GM12875 (cell line): ENCODE data around the gene SKAP1.
A peak's percentile ranks its signal among the peaks of the same experiment; 100 is the strongest.

Source experiments
- H3K4me3 ChIP-seq: one replicate; pipeline ENCODE4 v1.5.1; 2011; ENCODE audit warnings: low read depth, low read length, control low read depth
- TF ChIP-seq, protein P1 (sequence below): IDR thresholded peaks from 2 replicates; pipeline ENCODE4 v1.5.1; 2011; ENCODE audit warnings: low read depth, mild to moderate bottlenecking, control low read depth, inconsistent platforms, low read length, moderate library complexity, borderline replicate concordance; ENCODE audit not compliant: insufficient read depth

Gene SKAP1

DNA sequence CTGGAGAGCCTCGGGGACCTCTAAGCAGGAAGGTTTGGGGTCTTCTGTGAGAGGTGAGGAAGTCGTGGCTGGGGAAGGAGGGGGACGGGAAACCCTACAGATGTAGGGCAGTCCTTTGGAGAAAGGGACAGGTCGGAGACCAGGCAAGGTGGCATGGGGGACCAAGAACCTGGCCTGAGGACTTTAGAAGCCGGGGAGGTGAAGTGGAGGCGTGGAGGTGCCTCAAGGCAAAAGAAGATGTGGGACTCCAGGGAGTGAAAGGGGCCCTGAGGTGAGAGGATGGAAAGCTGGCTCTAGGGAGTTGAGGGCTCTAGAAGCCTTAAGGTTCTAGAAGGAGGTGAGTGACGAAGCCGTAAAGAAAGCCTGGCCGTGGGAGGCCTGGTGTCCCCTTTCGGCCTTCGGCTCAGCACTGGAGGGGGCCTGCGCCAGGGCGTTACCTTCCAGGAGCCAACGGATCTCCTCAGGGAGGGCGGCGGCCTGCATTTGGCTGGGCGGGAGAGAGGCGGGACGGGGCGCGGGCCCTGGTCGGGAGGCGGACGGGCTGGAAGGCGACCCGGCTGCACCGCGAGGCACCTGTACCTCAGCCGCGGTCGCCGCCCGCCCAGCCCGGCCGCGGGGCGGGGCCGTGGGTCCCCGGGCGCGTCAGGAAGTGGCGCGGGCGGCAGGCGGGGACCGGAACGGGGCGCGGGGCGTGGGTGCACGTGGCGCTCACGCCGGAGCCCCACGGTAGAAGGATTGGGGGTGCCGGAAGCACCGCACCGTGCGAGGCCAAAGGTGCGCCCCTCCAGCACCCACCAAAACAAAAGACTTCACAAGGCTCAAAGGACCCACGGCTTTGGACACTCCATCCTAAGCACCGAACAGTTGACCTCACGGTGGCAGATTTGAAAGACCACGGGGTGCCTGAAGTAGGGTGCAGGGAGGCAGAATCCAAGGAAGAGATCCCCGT lies at the start of gene SKAP1:
TSS of gene SKAP1 (minus strand) at position 577 of the 949 bp plus-strand sequence.
- TF ChIP-seq, protein P1, sequence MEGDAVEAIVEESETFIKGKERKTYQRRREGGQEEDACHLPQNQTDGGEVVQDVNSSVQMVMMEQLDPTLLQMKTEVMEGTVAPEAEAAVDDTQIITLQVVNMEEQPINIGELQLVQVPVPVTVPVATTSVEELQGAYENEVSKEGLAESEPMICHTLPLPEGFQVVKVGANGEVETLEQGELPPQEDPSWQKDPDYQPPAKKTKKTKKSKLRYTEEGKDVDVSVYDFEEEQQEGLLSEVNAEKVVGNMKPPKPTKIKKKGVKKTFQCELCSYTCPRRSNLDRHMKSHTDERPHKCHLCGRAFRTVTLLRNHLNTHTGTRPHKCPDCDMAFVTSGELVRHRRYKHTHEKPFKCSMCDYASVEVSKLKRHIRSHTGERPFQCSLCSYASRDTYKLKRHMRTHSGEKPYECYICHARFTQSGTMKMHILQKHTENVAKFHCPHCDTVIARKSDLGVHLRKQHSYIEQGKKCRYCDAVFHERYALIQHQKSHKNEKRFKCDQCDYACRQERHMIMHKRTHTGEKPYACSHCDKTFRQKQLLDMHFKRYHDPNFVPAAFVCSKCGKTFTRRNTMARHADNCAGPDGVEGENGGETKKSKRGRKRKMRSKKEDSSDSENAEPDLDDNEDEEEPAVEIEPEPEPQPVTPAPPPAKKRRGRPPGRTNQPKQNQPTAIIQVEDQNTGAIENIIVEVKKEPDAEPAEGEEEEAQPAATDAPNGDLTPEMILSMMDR, result no peak
- peak within 1 kb of the TSS; percentile 81 for H3K4me3 ChIP-seq

DNA sequence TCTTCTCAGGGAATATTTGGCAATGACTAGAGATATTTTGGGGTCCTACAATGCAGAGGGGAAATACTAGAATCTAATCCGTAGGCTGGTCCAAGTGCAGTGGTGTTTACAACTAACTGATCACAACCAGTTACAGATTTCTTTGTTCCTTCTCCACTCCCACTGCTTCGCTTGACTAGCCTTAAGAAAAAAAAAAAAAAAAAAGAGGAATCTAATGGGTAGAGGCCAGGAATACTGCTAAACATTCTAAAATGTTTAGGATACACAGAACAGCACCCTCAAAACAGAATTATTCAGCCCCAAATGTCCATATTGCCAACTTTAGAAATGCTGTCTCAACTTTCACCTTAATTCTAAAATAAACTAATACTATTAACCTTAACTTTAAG lies 49.0 kb upstream of the SKAP1 start:
- TF ChIP-seq, protein P1, result no peak
- no peak overlapping the region for H3K4me3 ChIP-seq

DNA sequence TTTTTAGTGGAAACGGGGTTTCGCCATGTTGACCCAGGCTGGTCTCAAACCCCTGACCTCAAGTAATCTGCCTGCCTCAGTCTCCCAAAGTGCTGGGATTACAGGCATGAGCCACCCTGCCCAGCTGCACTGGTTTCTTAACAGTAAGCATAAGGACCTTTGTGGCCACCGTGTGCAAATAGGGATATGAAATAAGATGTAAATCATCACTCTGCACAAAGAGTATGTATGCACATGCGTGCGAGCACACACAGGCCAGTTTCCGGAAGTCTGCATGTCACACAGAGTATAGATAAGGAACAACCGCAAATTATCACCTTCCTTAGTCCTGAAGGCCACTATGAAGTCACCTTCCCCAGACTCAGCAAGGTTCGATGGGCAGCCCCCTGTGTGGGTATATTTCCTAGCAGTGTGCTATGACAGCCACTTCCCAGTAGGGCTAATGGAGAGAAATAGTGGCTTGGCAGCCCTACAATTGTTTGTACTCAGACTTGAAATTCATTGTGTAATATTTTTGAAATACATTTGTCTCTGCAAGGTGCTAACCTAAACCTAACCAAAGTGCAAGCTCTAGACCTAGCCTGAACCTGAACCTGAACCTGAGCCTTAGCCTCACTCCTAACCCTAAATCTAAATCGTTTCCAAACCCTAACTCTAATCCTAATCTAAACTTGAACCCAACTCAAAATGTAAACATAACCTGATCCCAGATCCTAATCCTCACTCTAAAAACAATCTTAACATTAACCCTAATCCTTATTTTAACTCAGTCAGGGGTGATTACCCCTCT lies 48.4 kb upstream of the SKAP1 start:
- no peak overlapping the region for H3K4me3 ChIP-seq
- TF ChIP-seq, protein P1, result no peak

DNA sequence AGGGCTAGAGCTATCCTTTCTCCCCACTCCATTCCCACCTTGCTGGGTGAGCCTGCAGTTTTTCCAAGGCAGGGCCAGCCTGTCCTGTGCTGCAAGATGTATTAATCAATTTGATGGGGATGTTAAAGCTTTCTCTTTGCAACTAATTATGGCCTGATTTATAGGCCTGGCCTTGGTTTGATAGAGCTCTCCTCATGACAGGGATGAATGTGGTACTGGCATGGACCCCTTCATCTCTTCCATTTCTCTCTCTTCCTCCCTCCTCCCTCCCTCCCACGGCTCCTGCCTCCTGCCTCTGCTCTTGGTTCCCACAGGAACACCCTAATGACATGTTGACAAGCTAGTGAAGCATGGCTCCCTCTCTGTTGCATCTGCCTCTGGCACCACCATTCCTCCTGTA lies 47.2 kb upstream of the SKAP1 start:
- no peak overlapping the region for H3K4me3 ChIP-seq
- TF ChIP-seq, protein P1, result no peak

DNA sequence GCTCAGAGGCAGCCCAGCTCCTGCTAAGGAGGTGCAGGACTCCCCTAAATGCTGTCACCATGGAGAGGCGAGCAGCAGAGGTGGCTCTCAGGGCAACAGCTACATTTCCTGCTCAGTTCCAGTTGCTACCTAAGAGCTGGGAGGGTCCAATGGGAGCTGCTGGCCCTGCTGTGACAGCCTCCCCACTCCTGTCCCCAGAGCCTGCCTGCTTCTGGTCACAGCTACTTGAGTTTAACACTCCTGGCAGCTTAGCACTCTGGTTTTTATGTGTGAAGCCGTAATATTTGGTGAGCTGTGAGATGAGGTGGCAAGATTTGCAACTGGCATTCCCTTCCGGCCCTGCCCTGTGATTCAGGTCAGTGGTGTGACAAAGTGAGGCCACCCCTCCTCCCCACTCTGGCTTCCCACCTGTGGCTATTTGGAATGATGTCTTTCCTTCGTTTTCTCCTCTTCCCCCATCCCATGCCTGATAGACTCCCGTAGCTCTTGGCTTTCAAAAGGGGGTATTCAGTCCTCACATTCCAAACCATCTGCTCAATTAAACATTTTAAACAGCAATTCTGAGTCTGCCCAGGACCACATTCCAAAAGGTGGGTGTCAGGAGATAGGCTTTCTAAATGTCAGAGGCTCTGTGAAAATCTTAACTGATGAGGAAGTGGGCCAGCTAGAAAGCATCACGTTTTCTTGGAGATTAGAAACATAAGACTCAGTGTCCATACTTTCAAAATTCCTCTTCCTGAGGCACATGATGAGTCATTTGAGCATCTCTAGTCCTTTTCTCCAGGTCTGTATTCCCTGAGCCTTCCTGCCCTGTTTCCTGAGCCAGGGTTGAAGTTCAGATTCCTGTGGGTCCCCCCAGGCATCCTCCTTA lies 42.6 kb upstream of the SKAP1 start:
- no peak overlapping the region for H3K4me3 ChIP-seq
- TF ChIP-seq, protein P1, result no peak

DNA sequence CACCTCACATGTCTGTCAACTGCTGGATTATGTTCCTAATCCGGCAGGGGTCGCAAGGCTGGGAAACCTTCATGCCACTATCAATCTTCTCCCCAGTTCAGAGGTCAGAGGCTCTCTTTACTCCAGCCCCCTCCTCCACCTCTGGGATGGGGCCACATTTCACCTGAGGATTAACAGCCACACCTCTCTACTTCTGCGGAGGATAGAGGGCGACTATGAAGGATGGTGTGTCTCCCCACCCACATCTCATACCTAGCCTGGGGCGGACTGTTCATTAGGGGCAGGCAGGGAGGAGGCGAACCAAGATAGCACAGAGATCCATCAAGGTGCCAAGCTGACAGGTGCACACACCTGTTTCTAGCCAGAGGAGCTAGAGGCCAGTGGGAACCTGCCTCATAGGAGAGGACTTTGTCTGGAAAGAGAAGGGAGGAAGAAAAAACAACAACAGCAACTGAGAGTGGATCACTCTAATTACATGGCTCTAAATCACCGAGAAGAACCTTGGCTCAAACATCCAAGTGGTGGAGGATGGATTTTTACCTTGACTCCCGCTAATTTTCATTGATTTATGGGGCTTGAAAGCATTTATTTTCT lies 41.9 kb upstream of the SKAP1 start:
- no peak overlapping the region for H3K4me3 ChIP-seq
- TF ChIP-seq, protein P1, result no peak
